ENCODE measurements around the gene GATAD2B.

The GATAD2B gene

GRCh38 chr1:153805042-153805745, 117.6 kb downstream of the GATAD2B start:
- no peak for TF ChIP-seq CTCF (IDR thresholded peaks at IDR 0.05; ENCODE audit: control extremely low read depth, extremely low read depth, low read depth, missing control alignments)
- ChIA-PET CTCF (interaction anchor here (0.9 to 3.9 kb wide), 11 partner anchors 7 to 182 kb away, joined by 3 to 15 read pairs (median 4); partner anchors contain the start of genes CREB3L4 and DENND4B), POLR2A (interaction anchor here (1.1 kb wide), 1 partner anchor 185 kb away, joined by 3 read pairs; no protein-coding TSS in a partner anchor)
- DNase-seq (ENCODE audit: extremely low spot score): peak; percentile 89

GRCh38 chr1:153804112-153804511, 118.7 kb downstream of the GATAD2B start:
- ChIA-PET CTCF (interaction anchor here (0.9 to 3.9 kb wide), 5 partner anchors 13 to 183 kb away, joined by 3 to 15 read pairs (median 4); partner anchors contain the start of genes CREB3L4 and DENND4B), POLR2A (no interaction called here)
- no peak for TF ChIP-seq CTCF (IDR thresholded peaks at IDR 0.05; ENCODE audit: control extremely low read depth, extremely low read depth, low read depth, missing control alignments)
- no peak for DNase-seq (ENCODE audit: extremely low spot score)

- no peak for TF ChIP-seq CTCF (IDR thresholded peaks at IDR 0.05; ENCODE audit: control extremely low read depth, extremely low read depth, low read depth, missing control alignments)
- CTCF ChIA-PET: interaction anchor here (1.1 to 3.9 kb wide), 5 partner anchors 14 to 183 kb away, joined by 3 to 16 read pairs (median 6); partner anchors contain the start of genes DENND4B and RAB13
- POLR2A ChIA-PET: interaction anchor here (0.6 kb wide), 1 partner anchor 408 kb away, joined by 4 read pairs; no protein-coding TSS in a partner anchor
- no peak for DNase-seq (ENCODE audit: extremely low spot score)
Observed at GRCh38 chr1:153803470-153804056, 119.2 kb downstream of the GATAD2B start.

- DNase-seq (ENCODE audit: extremely low spot score): no peak
- no peak for TF ChIP-seq CTCF (IDR thresholded peaks at IDR 0.05; ENCODE audit: control extremely low read depth, extremely low read depth, low read depth, missing control alignments)
- POLR2A ChIA-PET: interaction anchor here (0.6 kb wide), 1 partner anchor 173 kb away, joined by 6 read pairs; no protein-coding TSS in a partner anchor
- CTCF ChIA-PET: interaction anchor here (0.8 to 3.9 kb wide), 5 partner anchors 9 to 184 kb away, joined by 3 to 16 read pairs (median 6); partner anchors contain the start of genes DENND4B and RAB13
Observed at GRCh38 chr1:153801786-153802697, 120.7 kb downstream of the GATAD2B start.

- POLR2A ChIA-PET: no interaction called here
- no peak for DNase-seq (ENCODE audit: extremely low spot score)
- CTCF ChIA-PET: interaction anchor here (0.8 to 3.2 kb wide), 5 partner anchors 8 to 185 kb away, joined by 3 to 16 read pairs (median 4); partner anchors contain the start of genes DENND4B and RAB13
- no peak for TF ChIP-seq CTCF (IDR thresholded peaks at IDR 0.05; ENCODE audit: control extremely low read depth, extremely low read depth, low read depth, missing control alignments)
Observed at GRCh38 chr1:153801028-153801625, 121.6 kb downstream of the GATAD2B start.
